22Rv1 (cell line): ENCODE data around the gene C1orf174.

Experiments
- CTCF ChIP-seq: fragments of 450-650 bp; IDR thresholded peaks from 2 replicates; pipeline ENCODE4 v1.5.1; 2017; ENCODE audit warnings: mild to moderate bottlenecking
- ZFX ChIP-seq: fragments of 450-650 bp; IDR thresholded peaks from 2 replicates; pipeline ENCODE4 v1.6.1; 2017; ENCODE audit warnings: antibody characterized with exemption, borderline replicate concordance

GRCh38 chr1:3914331-3914851 lies 14.3 kb upstream of the C1orf174 start:
- TF ChIP-seq CTCF (no peak), ZFX (no peak)
